Neuronal stem cell (in vitro differentiated cells): Measurements from ENCODE around the gene PLK3.
"Not testable (repeated sequence)": the region's sequence is repeated elsewhere in the genome, so short reads cannot be mapped to it uniquely, and the experiment has no call there.

ENCODE experiments used
- DNase-seq: peaks from one replicate; pipeline ENCODE4 v3.0.0-alpha.2; 2013; ENCODE audit warnings: low spot score
- H2AFZ ChIP-seq: one replicate; pipeline ENCODE4 v1.6.1; 2013; ENCODE audit warnings: mild to moderate bottlenecking, low read length, inconsistent platforms
- H2AK5ac ChIP-seq: 2 replicates; pipeline ENCODE4 v1.6.1; 2013; ENCODE audit warnings: low read depth, mild to moderate bottlenecking, inconsistent platforms, low read length, moderate library complexity, mixed read lengths
- H2BK120ac ChIP-seq: 2 replicates; pipeline ENCODE4 v1.6.1; 2013; ENCODE audit warnings: low read depth, mild to moderate bottlenecking, inconsistent platforms, low read length, moderate library complexity, mixed read lengths
- H2BK12ac ChIP-seq: one replicate; pipeline ENCODE4 v1.6.1; 2013; ENCODE audit warnings: low read length, inconsistent platforms
- H2BK15ac ChIP-seq: 2 replicates; pipeline ENCODE4 v1.6.1; 2013; ENCODE audit warnings: mild to moderate bottlenecking, low read length, inconsistent platforms, mixed read lengths
- H2BK5ac ChIP-seq: one replicate; pipeline ENCODE4 v1.6.1; 2013; ENCODE audit warnings: inconsistent platforms, mild to moderate bottlenecking, low read length, moderate library complexity
- H3K14ac ChIP-seq: one replicate; pipeline ENCODE4 v1.6.1; 2013; ENCODE audit warnings: low read length, inconsistent platforms
- H3K18ac ChIP-seq: 2 replicates; pipeline ENCODE4 v1.6.1; 2013; ENCODE audit warnings: low read length, inconsistent platforms
- H3K23ac ChIP-seq: 2 replicates; pipeline ENCODE4 v1.6.1; 2013; ENCODE audit warnings: low read depth, mild to moderate bottlenecking, mixed read lengths, low read length, inconsistent platforms; ENCODE audit not compliant: poor library complexity
- H3K27ac ChIP-seq: replicated peaks from 3 replicates; pipeline ENCODE4 v1.5.1; 2013; ENCODE audit warnings: low read length, inconsistent platforms
- H3K27me3 ChIP-seq, 3 experiments: 2 replicates each; pipeline ENCODE4 v1.6.1; 2013; ENCODE audit warnings: low read length in 3 of 3, mild to moderate bottlenecking in 2 of 3, inconsistent platforms in 1 of 3, low read depth in 1 of 3, mixed read lengths in 1 of 3, moderate library complexity in 1 of 3; ENCODE audit not compliant: control insufficient read depth in 3 of 3, insufficient read depth in 3 of 3
- H3K36me3 ChIP-seq, 2 donors: replicated peaks in 1 of 2; 2 replicates each; pipeline ENCODE4 v1.6.1; 2013; ENCODE audit warnings: low read length in 2 of 2; ENCODE audit not compliant: control insufficient read depth in 2 of 2, insufficient read depth in 2 of 2
- H3K4ac ChIP-seq: 2 replicates; pipeline ENCODE4 v1.6.1; 2013; ENCODE audit warnings: inconsistent platforms, mild to moderate bottlenecking, low read length, moderate library complexity
- H3K4me1 ChIP-seq, 2 donors: 1 replicate in 1 of 2; 2 replicates in 1 of 2; pipeline ENCODE4 v1.6.1; 2013; ENCODE audit warnings: low read length in 2 of 2, low read depth in 1 of 2; ENCODE audit not compliant: control insufficient read depth in 2 of 2, insufficient read depth in 1 of 2
- H3K4me2 ChIP-seq: one replicate; pipeline ENCODE4 v1.6.1; 2013; ENCODE audit warnings: mild to moderate bottlenecking, low read length, inconsistent platforms; ENCODE audit not compliant: insufficient read depth, poor library complexity, severe bottlenecking
- H3K4me3 ChIP-seq, 2 donors: 2 replicates each; pipeline ENCODE4 v1.5.1; 2013; ENCODE audit warnings: low read length in 2 of 2, mild to moderate bottlenecking in 2 of 2, inconsistent platforms in 1 of 2, moderate library complexity in 1 of 2
- H3K79me1 ChIP-seq: one replicate; pipeline ENCODE4 v1.6.1; 2013; ENCODE audit warnings: low read depth, mild to moderate bottlenecking, inconsistent platforms, low read length, moderate library complexity
- H3K9ac ChIP-seq: one replicate; pipeline ENCODE4 v1.6.1; 2013; ENCODE audit warnings: mild to moderate bottlenecking, low read depth, low read length, inconsistent platforms; ENCODE audit not compliant: poor library complexity
- H3K9me3 ChIP-seq, 2 donors: replicated peaks in 1 of 2; 2 replicates each; pipeline versions ENCODE3 to v1.6.1; 2013; ENCODE audit warnings: low read length in 2 of 2, mild to moderate bottlenecking in 2 of 2, inconsistent platforms in 1 of 2, low read depth in 1 of 2, mixed read lengths in 1 of 2, moderate library complexity in 1 of 2; ENCODE audit not compliant: control insufficient read depth in 2 of 2, insufficient read depth in 1 of 2
- H4K8ac ChIP-seq: one replicate; pipeline ENCODE4 v1.6.1; 2013; ENCODE audit warnings: low read depth, mild to moderate bottlenecking, inconsistent platforms, low read length, moderate library complexity
- H4K91ac ChIP-seq: one replicate; pipeline ENCODE4 v1.6.1; 2013; ENCODE audit warnings: low read length, low read depth, mild to moderate bottlenecking, inconsistent platforms; ENCODE audit not compliant: poor library complexity
- WGBS, 2 donors: extraction: QIAGEN DNeasy Blood & Tissue Kit; methylation state at CpG; one replicate each; pipeline ENCODE4 v1.1.7; 2013; ENCODE audit warnings: missing lambda C conversion rate in 2 of 2, mixed read lengths in 1 of 2; ENCODE audit not compliant: insufficient read length in 2 of 2, insufficient replicate concordance in 1 of 2; ENCODE audit errors: extremely low coverage in 2 of 2; 5-methylcytosine and 5-hydroxymethylcytosine counted together

Gene PLK3

GRCh38 chr1:44766421-44766820 lies 33.8 kb upstream of the PLK3 start:
- not testable (repeated sequence) for H3K4me1 ChIP-seq, H2BK5ac ChIP-seq, H3K18ac ChIP-seq, H2AFZ ChIP-seq, H3K9me3 ChIP-seq, H3K4me3 ChIP-seq, H3K79me1 ChIP-seq, H3K23ac ChIP-seq, H2BK12ac ChIP-seq, H3K27ac ChIP-seq, H3K4me2 ChIP-seq, H2AK5ac ChIP-seq, H2BK15ac ChIP-seq, H4K8ac ChIP-seq, H3K9ac ChIP-seq, H2BK120ac ChIP-seq, H3K4ac ChIP-seq, H3K14ac ChIP-seq, DNase-seq, H3K27me3 ChIP-seq, H4K91ac ChIP-seq
- no CpG with 5 or more reads among the region's 6 CpGs for WGBS, 2 donors
- H3K36me3 ChIP-seq, result peaks cover 31 to 66% of the 10 kb centered on the region in 2 donors

GRCh38 chr1:44775078-44775929 lies 24.9 kb upstream of the PLK3 start, which contains the start of gene RPS8:
Gene RPS8, plus strand, starts transcription at chr1:44775540. Its CDS starts 57 bp downstream, at chr1:44775597.
- Histone ChIP-seq H3K36me3 (peaks cover 24 to 44% of the 10 kb centered on the region in 2 donors), H3K9me3 (no peaks in the 10 kb centered on the region), H2BK120ac (no peak within 1 kb of the TSS), H3K27me3 (no peaks in the 10 kb centered on the region), H3K27ac (peak within 1 kb of the TSS; percentile 81), H2AFZ (peak within 1 kb of the TSS; percentile 82), H4K91ac (no peak within 1 kb of the TSS), H3K9ac (peak within 1 kb of the TSS; percentile 99), H4K8ac (no peak within 1 kb of the TSS), H3K4me3 (peak within 1 kb of the TSS; percentile 77 to 95), H3K4me2 (peak within 1 kb of the TSS; percentile 85), H3K4me1 (peaks cover 9 to 12% of the 10 kb centered on the region in 2 donors), H2BK5ac (no peak within 1 kb of the TSS), H3K79me1 (peaks cover 9% of the 10 kb centered on the region), H2BK12ac (no peak within 1 kb of the TSS), H2BK15ac (no peak within 1 kb of the TSS), H3K4ac (no peak within 1 kb of the TSS), H3K23ac (peak within 1 kb of the TSS; percentile 92), H2AK5ac (peak within 1 kb of the TSS; percentile 86), H3K18ac (peak within 1 kb of the TSS; percentile 98), H3K14ac (peak within 1 kb of the TSS; percentile 61)
- DNase-seq, result peak; percentile 94
- no CpG with 5 or more reads among the region's 65 CpGs for WGBS, 2 donors

- Histone ChIP-seq H3K79me1 (peaks cover 9% of the 10 kb centered on the region), H3K23ac (peak overlapping the region; percentile 50), H2BK5ac (no peak overlapping the region), H2AFZ (peak overlapping the region; percentile 82), H2BK120ac (no peak overlapping the region), H3K4me1 (peaks cover 9 to 12% of the 10 kb centered on the region in 2 donors), H3K27me3 (no peaks in the 10 kb centered on the region), H3K27ac (peak overlapping the region; percentile 81), H3K4ac (no peak overlapping the region), H4K91ac (no peak overlapping the region), H3K9me3 (no peaks in the 10 kb centered on the region), H3K18ac (peak overlapping the region; percentile 98), H3K4me3 (peak overlapping the region; percentile 77 to 95), H3K14ac (peak overlapping the region; percentile 61), H3K4me2 (peak overlapping the region; percentile 85), H2BK15ac (no peak overlapping the region), H2AK5ac (peak overlapping the region; percentile 86), H4K8ac (no peak overlapping the region), H2BK12ac (no peak overlapping the region), H3K36me3 (peaks cover 29 to 52% of the 10 kb centered on the region in 2 donors), H3K9ac (peak overlapping the region; percentile 99)
- no peak for DNase-seq
- WGBS, 2 donors, result no CpG with 5 or more reads among the region's 36 CpGs
These were observed 24.0 kb upstream of the PLK3 start for GRCh38 chr1:44775930-44776729.

- Histone ChIP-seq H3K23ac (no peak overlapping the region), H4K8ac (no peak overlapping the region), H3K27ac (no peak overlapping the region), H2BK120ac (no peak overlapping the region), H3K4ac (no peak overlapping the region), H3K4me2 (peak overlapping the region; percentile 85), H2AFZ (no peak overlapping the region), H2BK12ac (no peak overlapping the region), H3K27me3 (no peaks in the 10 kb centered on the region), H3K9ac (peak overlapping the region; percentile 87), H3K4me3 (peak overlapping the region; percentile 77 to 95), H3K14ac (no peak overlapping the region), H2AK5ac (no peak overlapping the region), H3K36me3 (peaks cover 31 to 55% of the 10 kb centered on the region in 2 donors), H3K9me3 (no peaks in the 10 kb centered on the region), H3K18ac (no peak overlapping the region), H3K4me1 (peaks cover 9 to 12% of the 10 kb centered on the region in 2 donors), H3K79me1 (peaks cover 9% of the 10 kb centered on the region), H4K91ac (no peak overlapping the region), H2BK15ac (no peak overlapping the region), H2BK5ac (no peak overlapping the region)
- DNase-seq, result no peak
- WGBS, 2 donors, result no CpG with 5 or more reads among the region's 12 CpGs
These were observed 23.5 kb upstream of the PLK3 start for GRCh38 chr1:44776730-44777068.
